ENCODE measurements around the gene CCKAR. TPM values are rescaled to one million over a fixed set of nuclear protein-coding genes. Genes with fewer than 3 reads are reported as not detected.

Gene CCKAR
- total and polyA plus RNA-seq, 2 donors = 0.05 to 0.09 TPM

GRCh38 chr4:26496207-26496783 lies 6.0 kb upstream of the CCKAR start:
- Histone ChIP-seq H3K27me3 (ENCODE audit: control insufficient read depth in 2 of 2, insufficient read depth in 1 of 2, low read length in 1 of 2) (peaks cover 0 to 2% of the 10 kb centered on the region in 2 donors), H3K4me3 (ENCODE audit: low read length in 2 of 2) (no peak overlapping the region), H3K36me3 (ENCODE audit: control insufficient read depth in 2 of 2, insufficient read depth in 2 of 2, low read length in 1 of 2) (no peaks in the 10 kb centered on the region), H3K27ac (ENCODE audit: low read depth in 1 of 2, low read length in 1 of 2) (no peak overlapping the region), H3K4me1 (ENCODE audit: control insufficient read depth in 2 of 2, insufficient read depth in 2 of 2, low read length in 2 of 2) (no peaks in the 10 kb centered on the region), H3K9me3 (ENCODE audit: control insufficient read depth in 2 of 2, insufficient read depth in 1 of 2, low read length in 1 of 2) (no peaks in the 10 kb centered on the region)
- 90% methylated on average over 8 of the region's 8 CpGs for WGBS
- DNase-seq (ENCODE audit: low read depth in 6 of 9, low spot score in 9 of 9) = no peak

GRCh38 chr4:26493461-26493860 lies 3.2 kb upstream of the CCKAR start:
- DNase-seq (ENCODE audit: low read depth in 6 of 9, low spot score in 9 of 9) = no peak
- Histone ChIP-seq H3K4me1 (ENCODE audit: control insufficient read depth in 2 of 2, insufficient read depth in 2 of 2, low read length in 2 of 2) (peaks cover 0 to 2% of the 10 kb centered on the region in 2 donors), H3K9me3 (ENCODE audit: control insufficient read depth in 2 of 2, insufficient read depth in 1 of 2, low read length in 1 of 2) (no peaks in the 10 kb centered on the region), H3K27ac (ENCODE audit: low read depth in 1 of 2, low read length in 1 of 2) (no peak overlapping the region), H3K36me3 (ENCODE audit: control insufficient read depth in 2 of 2, insufficient read depth in 2 of 2, low read length in 1 of 2) (no peaks in the 10 kb centered on the region), H3K4me3 (ENCODE audit: low read length in 2 of 2) (no peak overlapping the region), H3K27me3 (ENCODE audit: control insufficient read depth in 2 of 2, insufficient read depth in 1 of 2, low read length in 1 of 2) (peaks cover 0 to 6% of the 10 kb centered on the region in 2 donors)
- 93% methylated on average over 4 of the region's 4 CpGs for WGBS

- no peak for DNase-seq (ENCODE audit: low read depth in 6 of 9, low spot score in 9 of 9)
- WGBS = 94% methylated on average over 7 of the region's 7 CpGs
- no peaks in the 10 kb centered on the region for H3K9me3 ChIP-seq (ENCODE audit: control insufficient read depth in 2 of 2, insufficient read depth in 1 of 2, low read length in 1 of 2)
- H3K36me3 ChIP-seq (ENCODE audit: control insufficient read depth in 2 of 2, insufficient read depth in 2 of 2, low read length in 1 of 2) = no peaks in the 10 kb centered on the region
- peaks cover 0 to 2% of the 10 kb centered on the region in 2 donors for H3K4me1 ChIP-seq (ENCODE audit: control insufficient read depth in 2 of 2, insufficient read depth in 2 of 2, low read length in 2 of 2)
- no peak overlapping the region for H3K4me3 ChIP-seq (ENCODE audit: low read length in 2 of 2)
- peaks cover 0 to 10% of the 10 kb centered on the region in 2 donors for H3K27me3 ChIP-seq (ENCODE audit: control insufficient read depth in 2 of 2, insufficient read depth in 1 of 2, low read length in 1 of 2)
- no peak overlapping the region for H3K27ac ChIP-seq (ENCODE audit: low read depth in 1 of 2, low read length in 1 of 2)
These were observed 1.3 kb upstream of the CCKAR start for GRCh38 chr4:26491449-26492170.

GRCh38 chr4:26490960-26491284 lies 638 bp upstream of the CCKAR start:
- Histone ChIP-seq H3K27ac (ENCODE audit: low read depth in 1 of 2, low read length in 1 of 2) (no peak overlapping the region), H3K36me3 (ENCODE audit: control insufficient read depth in 2 of 2, insufficient read depth in 2 of 2, low read length in 1 of 2) (no peaks in the 10 kb centered on the region), H3K27me3 (ENCODE audit: control insufficient read depth in 2 of 2, insufficient read depth in 1 of 2, low read length in 1 of 2) (peaks cover 0 to 8% of the 10 kb centered on the region in 2 donors), H3K4me3 (ENCODE audit: low read length in 2 of 2) (no peak overlapping the region), H3K4me1 (ENCODE audit: control insufficient read depth in 2 of 2, insufficient read depth in 2 of 2, low read length in 2 of 2) (peaks cover 0 to 2% of the 10 kb centered on the region in 2 donors), H3K9me3 (ENCODE audit: control insufficient read depth in 2 of 2, insufficient read depth in 1 of 2, low read length in 1 of 2) (no peaks in the 10 kb centered on the region)
- DNase-seq (ENCODE audit: low read depth in 6 of 9, low spot score in 9 of 9) = no peak
- WGBS = 96% methylated on average over 4 of the region's 4 CpGs

GRCh38 chr4:26489101-26489985 lies 941 bp downstream of the CCKAR start:
- 91% methylated on average over 19 of the region's 19 CpGs for WGBS
- Histone ChIP-seq H3K4me3 (ENCODE audit: low read length in 2 of 2) (no peak overlapping the region), H3K27ac (ENCODE audit: low read depth in 1 of 2, low read length in 1 of 2) (no peak overlapping the region), H3K4me1 (ENCODE audit: control insufficient read depth in 2 of 2, insufficient read depth in 2 of 2, low read length in 2 of 2) (peaks cover 0 to 2% of the 10 kb centered on the region in 2 donors), H3K36me3 (ENCODE audit: control insufficient read depth in 2 of 2, insufficient read depth in 2 of 2, low read length in 1 of 2) (no peaks in the 10 kb centered on the region), H3K9me3 (ENCODE audit: control insufficient read depth in 2 of 2, insufficient read depth in 1 of 2, low read length in 1 of 2) (no peaks in the 10 kb centered on the region), H3K27me3 (ENCODE audit: control insufficient read depth in 2 of 2, insufficient read depth in 1 of 2, low read length in 1 of 2) (peaks cover 0 to 8% of the 10 kb centered on the region in 2 donors)
- DNase-seq (ENCODE audit: low read depth in 6 of 9, low spot score in 9 of 9) = no peak

- Histone ChIP-seq H3K4me3 (ENCODE audit: low read length in 2 of 2) (no peak overlapping the region), H3K27me3 (ENCODE audit: control insufficient read depth in 2 of 2, insufficient read depth in 1 of 2, low read length in 1 of 2) (peaks cover 0 to 8% of the 10 kb centered on the region in 2 donors), H3K27ac (ENCODE audit: low read depth in 1 of 2, low read length in 1 of 2) (no peak overlapping the region), H3K9me3 (ENCODE audit: control insufficient read depth in 2 of 2, insufficient read depth in 1 of 2, low read length in 1 of 2) (no peaks in the 10 kb centered on the region), H3K36me3 (ENCODE audit: control insufficient read depth in 2 of 2, insufficient read depth in 2 of 2, low read length in 1 of 2) (no peaks in the 10 kb centered on the region), H3K4me1 (ENCODE audit: control insufficient read depth in 2 of 2, insufficient read depth in 2 of 2, low read length in 2 of 2) (peaks cover 0 to 2% of the 10 kb centered on the region in 2 donors)
- DNase-seq (ENCODE audit: low read depth in 6 of 9, low spot score in 9 of 9) = no peak
- WGBS = 84% methylated on average over 7 of the region's 7 CpGs
These were observed 4.6 kb downstream of the CCKAR start for GRCh38 chr4:26485684-26486083.

- peaks cover 0 to 4% of the 10 kb centered on the region in 2 donors for H3K27me3 ChIP-seq (ENCODE audit: control insufficient read depth in 2 of 2, insufficient read depth in 1 of 2, low read length in 1 of 2)
- H3K4me3 ChIP-seq (ENCODE audit: low read length in 2 of 2) = no peak overlapping the region
- H3K36me3 ChIP-seq (ENCODE audit: control insufficient read depth in 2 of 2, insufficient read depth in 2 of 2, low read length in 1 of 2) = no peaks in the 10 kb centered on the region
- DNase-seq (ENCODE audit: low read depth in 6 of 9, low spot score in 9 of 9) = no peak
- WGBS = 76% methylated on average over 5 of the region's 5 CpGs
- H3K27ac ChIP-seq (ENCODE audit: low read depth in 1 of 2, low read length in 1 of 2) = no peak overlapping the region
- H3K4me1 ChIP-seq (ENCODE audit: control insufficient read depth in 2 of 2, insufficient read depth in 2 of 2, low read length in 2 of 2) = no peaks in the 10 kb centered on the region
- no peaks in the 10 kb centered on the region for H3K9me3 ChIP-seq (ENCODE audit: control insufficient read depth in 2 of 2, insufficient read depth in 1 of 2, low read length in 1 of 2)
These were observed 5.8 kb downstream of the CCKAR start for GRCh38 chr4:26484516-26484915.

GRCh38 chr4:26484032-26484515 lies 6.2 kb downstream of the CCKAR start:
- Histone ChIP-seq H3K4me1 (ENCODE audit: control insufficient read depth in 2 of 2, insufficient read depth in 2 of 2, low read length in 2 of 2) (no peaks in the 10 kb centered on the region), H3K27me3 (ENCODE audit: control insufficient read depth in 2 of 2, insufficient read depth in 1 of 2, low read length in 1 of 2) (peaks cover 0 to 4% of the 10 kb centered on the region in 2 donors), H3K27ac (ENCODE audit: low read depth in 1 of 2, low read length in 1 of 2) (no peak overlapping the region), H3K9me3 (ENCODE audit: control insufficient read depth in 2 of 2, insufficient read depth in 1 of 2, low read length in 1 of 2) (no peaks in the 10 kb centered on the region), H3K36me3 (ENCODE audit: control insufficient read depth in 2 of 2, insufficient read depth in 2 of 2, low read length in 1 of 2) (no peaks in the 10 kb centered on the region), H3K4me3 (ENCODE audit: low read length in 2 of 2) (no peak overlapping the region)
- DNase-seq (ENCODE audit: low read depth in 6 of 9, low spot score in 9 of 9) = no peak
- 81% methylated on average over 2 of the region's 2 CpGs for WGBS

Data from thymus (tissue), 11 donors.